WERI-Rb-1 (cell line): Measurements from ENCODE around the gene SUCNR1.

Source experiments
- DNase-seq: peaks from one replicate; pipeline ENCODE4 v3.0.0-alpha.2; 2020
- H3K27ac ChIP-seq: fragments of 250-450 bp; sonication (Bioruptor Pico); 2 replicates; pipeline ENCODE4 v1.5.1; 2020; ENCODE audit warnings: mild to moderate bottlenecking, moderate library complexity
- H3K27me3 ChIP-seq: fragments of 250-450 bp; sonication (Bioruptor Pico); 2 replicates; pipeline ENCODE4 v1.5.1; 2021; ENCODE audit warnings: mild to moderate bottlenecking, low read depth, moderate library complexity; ENCODE audit not compliant: insufficient read depth, severe bottlenecking
- H3K36me3 ChIP-seq: fragments of 250-450 bp; sonication (Bioruptor Pico); 2 replicates; pipeline ENCODE4 v1.5.1; 2020; ENCODE audit warnings: mild to moderate bottlenecking, moderate library complexity
- H3K4me3 ChIP-seq: 2 replicates; pipeline ENCODE4 v1.5.1; 2011; ENCODE audit warnings: low read depth, mild to moderate bottlenecking, control low read depth, low read length
- H3K9me3 ChIP-seq: fragments of 250-450 bp; sonication (Bioruptor Pico); 2 replicates; pipeline ENCODE4 v1.5.1; 2021; ENCODE audit warnings: mild to moderate bottlenecking, moderate library complexity; ENCODE audit not compliant: severe bottlenecking
- TF ChIP-seq, protein P1 (sequence below): IDR thresholded peaks from 2 replicates; pipeline ENCODE4 v1.5.1; 2011; ENCODE audit warnings: low read depth, mild to moderate bottlenecking, control low read depth, inconsistent platforms, low read length

SUCNR1 gene

DNA sequence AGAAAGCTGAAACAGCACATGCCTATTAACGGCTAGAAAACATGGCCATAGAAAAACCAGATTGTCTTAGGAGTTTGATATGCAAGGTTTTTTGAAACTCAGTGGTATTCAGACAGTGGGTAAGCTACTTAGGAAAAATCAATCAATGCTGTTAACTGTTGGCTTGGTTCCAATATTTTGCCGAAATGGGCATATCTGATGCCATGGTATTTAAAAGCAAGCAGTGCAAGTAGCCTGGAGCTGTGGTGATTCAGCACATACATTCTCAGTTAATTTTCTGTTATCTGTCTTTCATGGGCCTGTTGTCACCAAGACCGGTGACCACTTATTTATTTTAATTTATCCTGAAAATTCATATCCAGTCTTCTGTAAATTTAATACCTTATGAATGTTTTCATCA lies 17.3 kb upstream of the SUCNR1 start:
- H3K27ac ChIP-seq: no peak overlapping the region
- TF ChIP-seq, protein P1, sequence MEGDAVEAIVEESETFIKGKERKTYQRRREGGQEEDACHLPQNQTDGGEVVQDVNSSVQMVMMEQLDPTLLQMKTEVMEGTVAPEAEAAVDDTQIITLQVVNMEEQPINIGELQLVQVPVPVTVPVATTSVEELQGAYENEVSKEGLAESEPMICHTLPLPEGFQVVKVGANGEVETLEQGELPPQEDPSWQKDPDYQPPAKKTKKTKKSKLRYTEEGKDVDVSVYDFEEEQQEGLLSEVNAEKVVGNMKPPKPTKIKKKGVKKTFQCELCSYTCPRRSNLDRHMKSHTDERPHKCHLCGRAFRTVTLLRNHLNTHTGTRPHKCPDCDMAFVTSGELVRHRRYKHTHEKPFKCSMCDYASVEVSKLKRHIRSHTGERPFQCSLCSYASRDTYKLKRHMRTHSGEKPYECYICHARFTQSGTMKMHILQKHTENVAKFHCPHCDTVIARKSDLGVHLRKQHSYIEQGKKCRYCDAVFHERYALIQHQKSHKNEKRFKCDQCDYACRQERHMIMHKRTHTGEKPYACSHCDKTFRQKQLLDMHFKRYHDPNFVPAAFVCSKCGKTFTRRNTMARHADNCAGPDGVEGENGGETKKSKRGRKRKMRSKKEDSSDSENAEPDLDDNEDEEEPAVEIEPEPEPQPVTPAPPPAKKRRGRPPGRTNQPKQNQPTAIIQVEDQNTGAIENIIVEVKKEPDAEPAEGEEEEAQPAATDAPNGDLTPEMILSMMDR: no peak
- H3K27me3 ChIP-seq: no peaks in the 10 kb centered on the region
- H3K9me3 ChIP-seq: no peaks in the 10 kb centered on the region
- H3K4me3 ChIP-seq: no peak overlapping the region
- no peak for DNase-seq
- no peaks in the 10 kb centered on the region for H3K36me3 ChIP-seq

DNA sequence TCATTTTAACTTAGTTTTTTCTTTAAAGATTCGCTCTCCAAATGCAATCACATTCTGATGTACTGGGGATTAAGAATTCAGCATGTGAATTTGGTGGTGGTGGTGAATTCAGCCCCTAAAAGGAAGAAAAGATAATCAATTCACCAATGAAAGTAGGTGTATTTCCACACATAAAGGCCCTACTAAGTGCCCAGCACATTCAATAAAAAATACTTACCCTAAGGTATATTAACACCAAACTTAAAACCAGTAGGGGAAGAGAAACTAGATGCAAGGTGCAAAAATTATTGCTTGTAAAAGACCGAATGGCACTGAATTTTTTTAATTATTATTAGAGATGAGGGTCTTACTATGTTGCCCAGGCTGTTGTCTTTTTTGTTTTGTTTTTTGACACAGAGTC lies 16.8 kb upstream of the SUCNR1 start:
- no peak overlapping the region for H3K27ac ChIP-seq
- TF ChIP-seq, protein P1: no peak
- no peaks in the 10 kb centered on the region for H3K36me3 ChIP-seq
- no peak for DNase-seq
- H3K4me3 ChIP-seq: no peak overlapping the region
- H3K9me3 ChIP-seq: no peaks in the 10 kb centered on the region
- no peaks in the 10 kb centered on the region for H3K27me3 ChIP-seq

- Histone ChIP-seq H3K27ac (no peak overlapping the region), H3K9me3 (no peaks in the 10 kb centered on the region), H3K36me3 (no peaks in the 10 kb centered on the region), H3K4me3 (no peak overlapping the region), H3K27me3 (no peaks in the 10 kb centered on the region)
- TF ChIP-seq, protein P1: no peak
- no peak for DNase-seq
These were observed 14.2 kb upstream of the SUCNR1 start for GRCh38 chr3:151859233-151859673.

- no peak for DNase-seq
- Histone ChIP-seq H3K4me3 (no peak overlapping the region), H3K9me3 (no peaks in the 10 kb centered on the region), H3K27me3 (no peaks in the 10 kb centered on the region), H3K27ac (no peak overlapping the region), H3K36me3 (no peaks in the 10 kb centered on the region)
- TF ChIP-seq, protein P1: no peak
These were observed 13.5 kb upstream of the SUCNR1 start for GRCh38 chr3:151859905-151860304.

GRCh38 chr3:151863611-151864010 lies 9.8 kb upstream of the SUCNR1 start:
- Histone ChIP-seq H3K9me3 (no peaks in the 10 kb centered on the region), H3K4me3 (no peak overlapping the region), H3K27ac (no peak overlapping the region), H3K36me3 (no peaks in the 10 kb centered on the region), H3K27me3 (no peaks in the 10 kb centered on the region)
- no peak for DNase-seq
- TF ChIP-seq, protein P1: no peak

- Histone ChIP-seq H3K36me3 (no peaks in the 10 kb centered on the region), H3K27me3 (no peaks in the 10 kb centered on the region), H3K27ac (no peak overlapping the region), H3K9me3 (no peaks in the 10 kb centered on the region), H3K4me3 (no peak overlapping the region)
- TF ChIP-seq, protein P1: no peak
- no peak for DNase-seq
These were observed 8.9 kb upstream of the SUCNR1 start for GRCh38 chr3:151864423-151865101.
